ENCODE measurements around the gene SCN2A. TPM values are rescaled to one million over a fixed set of nuclear protein-coding genes. Genes with fewer than 3 reads are reported as not detected.

SCN2A gene
- total RNA-seq, 2 donors from 2014 or later = 0.99 to 1.8 TPM

- no peak overlapping the region for H3K4me3 ChIP-seq
- intact Hi-C loops (cut with DNase I) = no loop called here
- TF ChIP-seq CTCF (IDR thresholded peaks at IDR 0.05) (no peak), POLR2A (IDR thresholded peaks at IDR 0.05) (no peak)
- no peak for DNase-seq
- no peaks in the 10 kb centered on the region for H3K36me3 ChIP-seq (replicated peaks in 1 of 2; ENCODE audit: insufficient read depth in 1 of 2, low read depth in 2 of 2)
- no peaks in the 10 kb centered on the region for H3K27me3 ChIP-seq
- no peaks in the 10 kb centered on the region for H3K9me3 ChIP-seq
- no peaks in the 10 kb centered on the region for H3K4me1 ChIP-seq
- H3K27ac ChIP-seq = no peak overlapping the region
- WGBS, 2 donors = 50 to 52% methylated on average over 2 of the region's 2 CpGs
- peak; percentile 33 for ATAC-seq
Measured at GRCh38 chr2:165268754-165269153, 29.5 kb downstream of the SCN2A start.

DNA sequence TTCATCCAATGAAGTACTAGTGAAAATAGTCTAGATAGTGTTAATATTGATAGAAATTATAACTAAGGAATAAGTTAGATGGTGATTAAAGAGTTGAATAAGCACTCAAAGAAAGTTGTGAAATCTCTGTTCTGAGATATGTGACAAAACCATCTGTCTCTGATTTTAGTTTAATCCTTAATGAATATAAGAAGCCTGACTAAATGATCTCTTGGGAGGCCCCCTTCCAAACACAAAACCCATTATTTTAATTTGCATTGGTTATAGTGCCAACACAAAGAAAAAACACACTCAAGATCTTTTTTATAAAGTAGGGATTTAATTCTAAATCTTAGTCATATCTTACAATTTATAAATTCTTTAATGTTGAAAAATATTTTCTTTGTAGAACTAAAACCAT is 34.0 kb downstream of the SCN2A start:
- Histone ChIP-seq H3K4me1 (no peaks in the 10 kb centered on the region), H3K9me3 (no peaks in the 10 kb centered on the region), H3K27me3 (no peaks in the 10 kb centered on the region), H3K36me3 (replicated peaks in 1 of 2; ENCODE audit: insufficient read depth in 1 of 2, low read depth in 2 of 2) (no peaks in the 10 kb centered on the region), H3K27ac (no peak overlapping the region), H3K4me3 (no peak overlapping the region)
- intact Hi-C loops (cut with DNase I) = no loop called here
- no peak for DNase-seq
- TF ChIP-seq POLR2A (IDR thresholded peaks at IDR 0.05) (no peak), CTCF (IDR thresholded peaks at IDR 0.05) (no peak)
- ATAC-seq = no peak

- no peaks in the 10 kb centered on the region for H3K27me3 ChIP-seq
- H3K36me3 ChIP-seq (replicated peaks in 1 of 2; ENCODE audit: insufficient read depth in 1 of 2, low read depth in 2 of 2) = no peaks in the 10 kb centered on the region
- no peak for TF ChIP-seq POLR2A (IDR thresholded peaks at IDR 0.05)
- no peak for TF ChIP-seq CTCF (IDR thresholded peaks at IDR 0.05)
- no peaks in the 10 kb centered on the region for H3K4me1 ChIP-seq
- intact Hi-C loops (cut with DNase I) = no loop called here
- no peak overlapping the region for H3K4me3 ChIP-seq
- DNase-seq (peak; percentile 15 to 30 (median 20)), ATAC-seq (peak; percentile 55)
- WGBS, 2 donors = 48 to 52% methylated on average over 5 of the region's 5 CpGs
- H3K27ac ChIP-seq = no peak overlapping the region
- no peaks in the 10 kb centered on the region for H3K9me3 ChIP-seq
Measured at GRCh38 chr2:165274698-165275097, 35.5 kb downstream of the SCN2A start.

DNA sequence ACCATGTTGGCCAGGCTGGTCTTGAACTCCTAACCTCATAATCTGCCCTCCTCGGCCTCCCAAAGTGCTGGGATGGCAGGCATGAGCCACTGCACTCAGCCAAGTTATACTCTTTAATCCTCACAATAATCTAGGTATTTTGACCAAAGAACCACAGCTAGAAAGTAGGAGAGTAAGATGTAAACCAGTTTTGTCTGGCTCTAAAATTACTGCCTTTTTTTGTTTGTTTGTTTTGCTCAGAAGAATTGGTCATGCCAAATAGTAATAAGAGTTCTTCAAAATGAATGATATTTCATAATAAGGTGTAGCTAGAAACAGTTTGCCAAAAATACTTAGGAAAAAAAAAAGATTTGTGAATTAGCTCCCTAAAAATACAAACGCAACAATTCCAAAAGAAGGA is 36.7 kb downstream of the SCN2A start:
- TF ChIP-seq POLR2A (IDR thresholded peaks at IDR 0.05) (no peak), CTCF (IDR thresholded peaks at IDR 0.05) (no peak)
- no peak overlapping the region for H3K4me3 ChIP-seq
- 71 to 91% methylated on average over 2 of the region's 2 CpGs for WGBS, 2 donors
- H3K36me3 ChIP-seq (replicated peaks in 1 of 2; ENCODE audit: insufficient read depth in 1 of 2, low read depth in 2 of 2) = no peaks in the 10 kb centered on the region
- H3K9me3 ChIP-seq = no peaks in the 10 kb centered on the region
- intact Hi-C loops (cut with DNase I) = no loop called here
- no peak for DNase-seq
- no peaks in the 10 kb centered on the region for H3K27me3 ChIP-seq
- H3K4me1 ChIP-seq = no peaks in the 10 kb centered on the region
- ATAC-seq = no peak
- no peak overlapping the region for H3K27ac ChIP-seq

- ATAC-seq (no peak), DNase-seq (no peak)
- intact Hi-C loops (cut with DNase I) = no loop called here
- Histone ChIP-seq H3K4me1 (no peaks in the 10 kb centered on the region), H3K27ac (no peak overlapping the region), H3K36me3 (replicated peaks in 1 of 2; ENCODE audit: insufficient read depth in 1 of 2, low read depth in 2 of 2) (no peaks in the 10 kb centered on the region), H3K9me3 (no peaks in the 10 kb centered on the region), H3K4me3 (no peak overlapping the region), H3K27me3 (no peaks in the 10 kb centered on the region)
- no peak for TF ChIP-seq CTCF (IDR thresholded peaks at IDR 0.05)
- TF ChIP-seq POLR2A (IDR thresholded peaks at IDR 0.05) = no peak
Measured at GRCh38 chr2:165277295-165277694, 38.1 kb downstream of the SCN2A start.

Data from body of pancreas (tissue), 4 donors.